Naive thymus-derived CD4-positive, alpha-beta T cell (primary cell): Measurements from ENCODE around the gene HSPBAP1. TPM values are rescaled to one million over a fixed set of nuclear protein-coding genes. Genes with fewer than 3 reads are reported as not detected.

Experiments
- ATAC-seq: fragments of 150-1000 bp; cut with Tn5 transposase; 2 replicates; pipeline ENCODE4 v1.10.0; 2021; ENCODE audit warnings: mild to moderate bottlenecking, moderate library complexity
- CTCF ChIA-PET: fragments of 350-600 bp; sonication (Branson Sonifier 250); formaldehyde crosslinking; loops from one replicate; lab custom pipeline; 2021; ENCODE audit warnings: antibody characterized with exemption; lab: Charles Lee
- POLR2A ChIA-PET: fragments of 350-600 bp; sonication (Branson Sonifier 250); formaldehyde crosslinking; loops from one replicate; lab custom pipeline; 2021; ENCODE audit warnings: antibody characterized with exemption, inconsistent platforms; lab: Charles Lee
- DNase-seq, 9 donors: peaks; one replicate each; pipeline versions ENCODE4 v3.0.0 to v3.0.0-alpha.2; 2020 to 2022; ENCODE audit warnings: mixed read lengths in 1 of 9
- H3K27ac ChIP-seq: one replicate; pipeline ENCODE4 v1.7.0; 2013; ENCODE audit warnings: mild to moderate bottlenecking, low read depth, low read length, moderate library complexity
- H3K27me3 ChIP-seq, 2 donors: one replicate each; pipeline ENCODE4 v1.7.0; 2013; ENCODE audit warnings: low read length in 2 of 2, mild to moderate bottlenecking in 2 of 2, moderate library complexity in 2 of 2; ENCODE audit not compliant: control insufficient read depth in 2 of 2, insufficient read depth in 2 of 2
- H3K36me3 ChIP-seq, 3 experiments: 1 replicate in 2 of 3; 2 replicates in 1 of 3; pipeline ENCODE4 v1.7.0; 2013; ENCODE audit warnings: low read length in 3 of 3, mild to moderate bottlenecking in 3 of 3, moderate library complexity in 1 of 3; ENCODE audit not compliant: insufficient read depth in 3 of 3, control insufficient read depth in 2 of 3
- H3K4me1 ChIP-seq, 2 donors: one replicate each; pipeline ENCODE4 v1.7.0; 2013; ENCODE audit warnings: low read length in 2 of 2, mild to moderate bottlenecking in 2 of 2, moderate library complexity in 1 of 2; ENCODE audit not compliant: control insufficient read depth in 2 of 2, insufficient read depth in 2 of 2
- H3K4me3 ChIP-seq: 2 replicates; pipeline ENCODE4 v1.7.0; 2013; ENCODE audit warnings: mild to moderate bottlenecking, low read length
- H3K9me3 ChIP-seq, 3 experiments: 1 replicate in 2 of 3; 2 replicates in 1 of 3; pipeline ENCODE4 v1.7.0; 2013; ENCODE audit warnings: low read length in 3 of 3; ENCODE audit not compliant: control insufficient read depth in 2 of 3
- H3K27ac Mint-ChIP-seq, 9 donors: one replicate each; pipeline ENCODE4 v1.8.0; 2020 to 2022; ENCODE audit warnings: mixed read lengths in 9 of 9, mild to moderate bottlenecking in 8 of 9, moderate library complexity in 5 of 9, inconsistent platforms in 2 of 9
- H3K27me3 Mint-ChIP-seq, 5 donors: one replicate each; pipeline ENCODE4 v1.8.0; 2021 to 2022; ENCODE audit warnings: mixed read lengths in 5 of 5, mild to moderate bottlenecking in 1 of 5
- H3K36me3 Mint-ChIP-seq, 5 donors: one replicate each; pipeline ENCODE4 v1.8.0; 2020 to 2022; ENCODE audit warnings: mixed read lengths in 5 of 5, mild to moderate bottlenecking in 3 of 5, inconsistent platforms in 1 of 5
- H3K4me1 Mint-ChIP-seq, 7 donors: one replicate each; pipeline ENCODE4 v1.8.0; 2020 to 2022; ENCODE audit warnings: mixed read lengths in 7 of 7, mild to moderate bottlenecking in 3 of 7, inconsistent platforms in 1 of 7
- H3K4me3 Mint-ChIP-seq, 10 donors: one replicate each; pipeline ENCODE4 v1.8.0; 2020 to 2022; ENCODE audit warnings: mild to moderate bottlenecking in 10 of 10, mixed read lengths in 10 of 10, moderate library complexity in 6 of 10, inconsistent platforms in 2 of 10
- H3K9me3 Mint-ChIP-seq, 11 donors: one replicate each; pipeline ENCODE4 v1.8.0; 2020 to 2022; ENCODE audit warnings: mixed read lengths in 11 of 11, mild to moderate bottlenecking in 4 of 11, inconsistent platforms in 1 of 11, moderate library complexity in 1 of 11
- intact Hi-C, 2 donors: fragments of 100-400 bp; cut with micrococcal nuclease; formaldehyde crosslinking; loops; one replicate each; pipeline ENCODE4 v1.15.1; 2023
- polyA plus RNA-seq, 2 donors: library from polyadenylated mRNA; unstranded; fragments of 300-500 nt; fragmentation: Illumina TruSeq; gene quantifications; one replicate each; pipeline ENCODE4 v1.2.3, GENCODE V29; 2021
- total RNA-seq, 6 experiments: library from RNA in 5 of 6; stranded (reverse) in 5 of 6; gene quantifications; 1 replicate in 5 of 6; 2 replicates in 1 of 6; pipeline ENCODE4 v1.2.3 and lab custom pipeline; 2021 to 2026

Gene HSPBAP1
- total and polyA plus RNA-seq, 7 experiments from 2014 or later, result 7.1 to 31.5 (median 21.7) TPM

DNA sequence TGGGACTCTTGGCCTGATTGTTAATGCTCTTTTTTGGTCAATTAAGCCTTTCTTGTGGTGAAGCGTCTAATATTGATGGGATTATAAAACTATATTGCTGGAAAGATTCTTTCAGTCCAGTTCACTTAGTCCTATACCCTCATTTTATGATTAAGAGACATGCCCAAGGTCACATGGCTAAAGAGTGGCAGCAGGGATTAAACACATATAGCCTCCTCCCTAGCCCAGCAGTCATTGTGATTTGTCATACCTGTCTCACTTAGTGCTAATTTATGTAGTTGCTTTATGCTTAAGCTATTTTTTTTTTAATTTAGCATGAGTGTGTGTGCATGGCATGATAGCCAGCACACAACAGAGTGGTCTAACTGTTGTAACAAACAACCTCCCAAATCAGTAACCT is 103.5 kb downstream of the HSPBAP1 start:
- POLR2A ChIA-PET, result no interaction called here
- Histone ChIP-seq H3K9me3 (no peaks in the 10 kb centered on the region), H3K36me3 (peaks cover 10 to 39% (median 21%) of the 10 kb centered on the region in 3 experiments), H3K27ac (no peak overlapping the region), H3K4me3 (no peak overlapping the region), H3K27me3 (no peaks in the 10 kb centered on the region), H3K4me1 (peaks cover 0 to 7% of the 10 kb centered on the region in 2 donors)
- ATAC-seq (no peak), DNase-seq (no peak)
- Mint-ChIP-seq H3K9me3 (no peaks in the 10 kb centered on the region), H3K4me3 (no peak overlapping the region), H3K27me3 (no peaks in the 10 kb centered on the region), H3K4me1 (peaks cover 11 to 45% (median 16%) of the 10 kb centered on the region in 7 donors), H3K36me3 (peaks cover 11 to 56% (median 43%) of the 10 kb centered on the region in 5 donors), H3K27ac (no peak overlapping the region)
- CTCF ChIA-PET, result no interaction called here
- intact Hi-C loops, result no loop called here

Other genes with a start within 250 kb of the HSPBAP1 start
- 100 to 1,000 TPM in 1 of 5 experiments, 10 to 100 TPM in 4; 17.6 to 165 (median 24.4) TPM for gene PARP9, start 229.5 kb downstream of the HSPBAP1 start, total RNA-seq
- gene PARP9, start 229.5 kb downstream of the HSPBAP1 start, polyA plus RNA-seq, result 10 to 100 TPM; 22.4 to 39.0 TPM
- 100 to 1,000 TPM in 1 of 5 experiments, 10 to 100 TPM in 4; 28.6 to 164 (median 35.8) TPM for gene DTX3L, start 229.5 kb downstream of the HSPBAP1 start, total RNA-seq
- gene DTX3L, start 229.5 kb downstream of the HSPBAP1 start, polyA plus RNA-seq, result 10 to 100 TPM; 27.5 to 31.2 TPM
- 10 to 100 TPM; 42.8 to 71.0 (median 70.0) TPM for gene PARP15, start 216.2 kb downstream of the HSPBAP1 start, total RNA-seq
- 1 to 10 TPM; 3.2 to 7.2 TPM for gene PARP15, start 216.2 kb downstream of the HSPBAP1 start, polyA plus RNA-seq
- 100 to 1,000 TPM in 1 of 5 experiments, 10 to 100 TPM in 4; 27.9 to 154 (median 49.0) TPM for gene PARP14, start 113.0 kb downstream of the HSPBAP1 start, total RNA-seq
- gene PARP14, start 113.0 kb downstream of the HSPBAP1 start, polyA plus RNA-seq, result 10 to 100 TPM in 1 of 2 donors, 1 to 10 TPM in 1; 8.4 to 15.1 TPM
- gene SLC49A4, start 1.2 kb upstream of the HSPBAP1 start, total RNA-seq, result 10 to 100 TPM in 1 of 5 experiments, 1 to 10 TPM in 4; 2.8 to 12.9 (median 8.4) TPM
- gene SLC49A4, start 1.2 kb upstream of the HSPBAP1 start, polyA plus RNA-seq, result 1 to 10 TPM; 1.9 to 2.1 TPM
- under 1 TPM in 3 of 5 experiments, not detected in 2; 0.19 to 0.51 (median 0.24) TPM for gene SEMA5B, start 233.9 kb upstream of the HSPBAP1 start, total RNA-seq
- not detected for gene SEMA5B, start 233.9 kb upstream of the HSPBAP1 start, polyA plus RNA-seq